Measurements from ENCODE around the gene ORAI2. TPM values are rescaled to one million over a fixed set of nuclear protein-coding genes. Genes with fewer than 3 reads are reported as not detected.
A peak's percentile ranks its signal among the peaks of the same experiment; 100 is the strongest.
"Not testable (repeated sequence)": the region's sequence is repeated elsewhere in the genome, so short reads cannot be mapped to it uniquely, and the experiment has no call there.

Gene ORAI2
- total and polyA plus RNA-seq, 2 of the 13 experiments (the other 11 are each of a cell fraction or from before 2014, with no cell fraction given): 3.0 to 6.0 TPM

DNA sequence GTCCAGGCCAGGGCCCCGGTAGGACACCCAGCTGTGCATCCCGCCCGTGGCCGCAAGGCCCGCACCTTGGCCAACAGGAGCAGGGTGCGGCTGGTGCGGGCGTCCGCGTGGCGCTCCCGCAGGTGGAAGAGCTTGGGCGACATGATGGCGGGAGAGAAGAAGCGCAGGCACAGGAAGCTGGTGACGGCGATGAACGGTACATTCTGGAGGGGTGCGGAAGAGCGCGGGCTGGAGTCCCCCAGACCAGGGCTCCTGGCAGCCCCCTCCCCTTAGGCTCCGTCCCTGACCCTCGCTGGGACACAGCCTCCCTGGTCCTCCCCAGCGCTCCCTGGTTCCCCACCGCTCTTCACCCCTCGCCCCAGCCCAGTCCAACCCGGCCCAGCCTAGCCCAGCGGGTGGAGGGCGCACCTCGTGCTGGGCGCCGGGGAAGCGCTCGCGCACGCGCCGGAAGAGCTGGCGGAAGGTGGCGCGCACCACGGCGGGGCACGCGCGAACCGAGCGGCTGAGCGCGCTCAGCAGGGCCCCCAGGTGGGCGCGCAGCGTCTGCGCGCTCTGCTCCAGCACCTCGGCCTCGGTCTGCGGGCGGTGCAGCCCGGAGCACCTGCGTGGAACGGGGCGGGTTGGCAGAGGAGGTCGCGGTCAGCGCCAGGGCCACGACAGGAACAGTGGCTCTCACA is 61.2 kb downstream of the ORAI2 start:
- ATAC-seq: peak; percentile 3
- in situ Hi-C loops (cut with HindIII; ENCODE audit: extremely low pct_ligation_motif_present, low pct_unique_long_range_greater_than_20kb); intact Hi-C loops (cut with micrococcal nuclease; ENCODE audit: unreplicated experiment); H3K9ac ChIP-seq (ENCODE audit: insufficient read depth, low read depth, low read length); H3K4me2 ChIP-seq (ENCODE audit: low read depth, low read length); H3K4me3 ChIP-seq (replicated peaks in 1 of 3; ENCODE audit: insufficient read depth in 1 of 3, low read depth in 2 of 3, low read length in 3 of 3); H3K79me2 ChIP-seq (ENCODE audit: insufficient read depth, low read length); DNase-seq (ENCODE audit: low spot score); CTCF ChIA-PET (ENCODE audit: low intra/inter-chr PET ratio, low total read pairs); H3K27ac ChIP-seq (ENCODE audit: extremely low read length, insufficient read depth, low read length); H3K4me1 ChIP-seq (ENCODE audit: insufficient read depth, low read length); BruUV-seq (replicated peaks); FAIRE-seq; POLR2A ChIA-PET; H3K27me3 ChIP-seq (ENCODE audit: control insufficient read depth in 1 of 2, insufficient read depth in 2 of 2, low read length in 2 of 2); H3K36me3 ChIP-seq (replicated peaks in 1 of 2; ENCODE audit: control insufficient read depth in 1 of 2, insufficient read depth in 2 of 2, low read length in 2 of 2); H4K20me1 ChIP-seq (ENCODE audit: insufficient read depth, low read length); H3K9me3 ChIP-seq (ENCODE audit: low read length); H2AFZ ChIP-seq (ENCODE audit: low read length): not testable (repeated sequence)
- no CpG with 5 or more reads among the region's 67 CpGs for WGBS (ENCODE audit: low lambda C conversion rate)

- H3K9ac ChIP-seq (ENCODE audit: insufficient read depth, low read depth, low read length); H3K27ac ChIP-seq (ENCODE audit: extremely low read length, insufficient read depth, low read length); BruUV-seq (replicated peaks); H3K36me3 ChIP-seq (replicated peaks in 1 of 2; ENCODE audit: control insufficient read depth in 1 of 2, insufficient read depth in 2 of 2, low read length in 2 of 2); CTCF ChIA-PET (ENCODE audit: low intra/inter-chr PET ratio, low total read pairs); H3K4me2 ChIP-seq (ENCODE audit: low read depth, low read length); POLR2A ChIA-PET; in situ Hi-C loops (cut with HindIII; ENCODE audit: extremely low pct_ligation_motif_present, low pct_unique_long_range_greater_than_20kb); H3K27me3 ChIP-seq (ENCODE audit: control insufficient read depth in 1 of 2, insufficient read depth in 2 of 2, low read length in 2 of 2); H3K4me3 ChIP-seq (replicated peaks in 1 of 3; ENCODE audit: insufficient read depth in 1 of 3, low read depth in 2 of 3, low read length in 3 of 3); FAIRE-seq; ATAC-seq; H3K9me3 ChIP-seq (ENCODE audit: low read length); H4K20me1 ChIP-seq (ENCODE audit: insufficient read depth, low read length); H2AFZ ChIP-seq (ENCODE audit: low read length); H3K79me2 ChIP-seq (ENCODE audit: insufficient read depth, low read length); intact Hi-C loops (cut with micrococcal nuclease; ENCODE audit: unreplicated experiment); H3K4me1 ChIP-seq (ENCODE audit: insufficient read depth, low read length); DNase-seq (ENCODE audit: low spot score): not testable (repeated sequence)
- 36% methylated on average over 3 of the region's 10 CpGs for WGBS (ENCODE audit: low lambda C conversion rate)
Measured at GRCh38 chr7:102496861-102497260, 63.5 kb downstream of the ORAI2 start.

DNA sequence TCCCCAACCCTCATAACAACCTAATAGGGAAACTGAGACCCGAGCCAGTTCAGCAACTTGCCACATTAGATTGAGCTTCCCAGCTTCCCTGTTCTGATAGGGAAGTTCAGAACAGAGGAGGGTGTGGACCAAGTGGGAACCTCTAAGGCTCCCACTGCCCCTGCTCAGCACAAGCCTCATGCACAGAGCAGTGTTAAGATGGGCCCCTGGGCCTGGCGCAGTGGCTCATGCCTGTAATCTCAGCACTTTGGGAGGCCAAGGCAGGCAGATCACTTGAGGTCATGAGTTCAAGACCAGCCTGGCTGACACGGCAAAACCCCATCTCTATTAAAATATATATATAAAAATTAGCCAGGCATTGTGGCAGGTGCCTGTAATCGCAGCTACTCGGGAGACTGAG is 63.9 kb downstream of the ORAI2 start:
- intact Hi-C loops (cut with micrococcal nuclease; ENCODE audit: unreplicated experiment); H3K36me3 ChIP-seq (replicated peaks in 1 of 2; ENCODE audit: control insufficient read depth in 1 of 2, insufficient read depth in 2 of 2, low read length in 2 of 2); H3K79me2 ChIP-seq (ENCODE audit: insufficient read depth, low read length); H2AFZ ChIP-seq (ENCODE audit: low read length); FAIRE-seq; POLR2A ChIA-PET; H3K4me1 ChIP-seq (ENCODE audit: insufficient read depth, low read length); H3K27me3 ChIP-seq (ENCODE audit: control insufficient read depth in 1 of 2, insufficient read depth in 2 of 2, low read length in 2 of 2); H4K20me1 ChIP-seq (ENCODE audit: insufficient read depth, low read length); H3K9ac ChIP-seq (ENCODE audit: insufficient read depth, low read depth, low read length); in situ Hi-C loops (cut with HindIII; ENCODE audit: extremely low pct_ligation_motif_present, low pct_unique_long_range_greater_than_20kb); H3K9me3 ChIP-seq (ENCODE audit: low read length); ATAC-seq; CTCF ChIA-PET (ENCODE audit: low intra/inter-chr PET ratio, low total read pairs); H3K4me2 ChIP-seq (ENCODE audit: low read depth, low read length); DNase-seq (ENCODE audit: low spot score); H3K4me3 ChIP-seq (replicated peaks in 1 of 3; ENCODE audit: insufficient read depth in 1 of 3, low read depth in 2 of 3, low read length in 3 of 3); BruUV-seq (replicated peaks); H3K27ac ChIP-seq (ENCODE audit: extremely low read length, insufficient read depth, low read length): not testable (repeated sequence)
- WGBS (ENCODE audit: low lambda C conversion rate): 88% methylated on average over 1 of the region's 5 CpGs

GRCh38 chr7:102498321-102498720 is 64.9 kb downstream of the ORAI2 start:
- H3K9me3 ChIP-seq (ENCODE audit: low read length); ATAC-seq; POLR2A ChIA-PET; H3K4me2 ChIP-seq (ENCODE audit: low read depth, low read length); intact Hi-C loops (cut with micrococcal nuclease; ENCODE audit: unreplicated experiment); BruUV-seq (replicated peaks); H2AFZ ChIP-seq (ENCODE audit: low read length); H3K79me2 ChIP-seq (ENCODE audit: insufficient read depth, low read length); DNase-seq (ENCODE audit: low spot score); H3K4me3 ChIP-seq (replicated peaks in 1 of 3; ENCODE audit: insufficient read depth in 1 of 3, low read depth in 2 of 3, low read length in 3 of 3); CTCF ChIA-PET (ENCODE audit: low intra/inter-chr PET ratio, low total read pairs); in situ Hi-C loops (cut with HindIII; ENCODE audit: extremely low pct_ligation_motif_present, low pct_unique_long_range_greater_than_20kb); H3K36me3 ChIP-seq (replicated peaks in 1 of 2; ENCODE audit: control insufficient read depth in 1 of 2, insufficient read depth in 2 of 2, low read length in 2 of 2); H3K4me1 ChIP-seq (ENCODE audit: insufficient read depth, low read length); FAIRE-seq; H4K20me1 ChIP-seq (ENCODE audit: insufficient read depth, low read length); H3K27me3 ChIP-seq (ENCODE audit: control insufficient read depth in 1 of 2, insufficient read depth in 2 of 2, low read length in 2 of 2); H3K27ac ChIP-seq (ENCODE audit: extremely low read length, insufficient read depth, low read length); H3K9ac ChIP-seq (ENCODE audit: insufficient read depth, low read depth, low read length): not testable (repeated sequence)
- 88% methylated on average over 12 of the region's 16 CpGs for WGBS (ENCODE audit: low lambda C conversion rate)

All from HepG2 (cell line).